HG02981 (cell line): ENCODE results near the gene CDC5L.

Experiments
- ATAC-seq: cut with Tn5 transposase; IDR thresholded peaks from one replicate; pipeline ENCODE4 v1.9.1; 2021; ENCODE audit warnings: mild to moderate bottlenecking, moderate library complexity; ENCODE audit not compliant: unreplicated experiment

CDC5L gene

GRCh38 chr6:44410363-44410762 lies 22.9 kb downstream of the CDC5L start:
- ATAC-seq, result no peak

GRCh38 chr6:44411141-44411540 lies 23.6 kb downstream of the CDC5L start:
- ATAC-seq, result no peak

GRCh38 chr6:44415449-44415848 lies 27.9 kb downstream of the CDC5L start:
- ATAC-seq, result no peak

- ATAC-seq, result no peak
These were observed 28.5 kb downstream of the CDC5L start for GRCh38 chr6:44415873-44416502.

- ATAC-seq, result no peak
These were observed 35.0 kb downstream of the CDC5L start for GRCh38 chr6:44422531-44422930.

- ATAC-seq, result no peak
These were observed 35.8 kb downstream of the CDC5L start for GRCh38 chr6:44423306-44423705.

- ATAC-seq, result no peak
These were observed 38.4 kb downstream of the CDC5L start for GRCh38 chr6:44425951-44426350.

- no peak for ATAC-seq
These were observed 41.2 kb downstream of the CDC5L start for GRCh38 chr6:44428682-44429081.

- ATAC-seq, result no peak
These were observed 42.8 kb downstream of the CDC5L start for GRCh38 chr6:44430326-44430725.

GRCh38 chr6:44431118-44431725 lies 43.7 kb downstream of the CDC5L start:
- no peak for ATAC-seq

GRCh38 chr6:44432227-44432626 lies 44.7 kb downstream of the CDC5L start:
- ATAC-seq, result no peak

GRCh38 chr6:44432726-44433125 lies 45.2 kb downstream of the CDC5L start:
- no peak for ATAC-seq

GRCh38 chr6:44435500-44435899 lies 48.0 kb downstream of the CDC5L start:
- no peak for ATAC-seq

- no peak for ATAC-seq
These were observed 51.3 kb downstream of the CDC5L start for GRCh38 chr6:44438827-44439226.

- no peak for ATAC-seq
These were observed 52.0 kb downstream of the CDC5L start for GRCh38 chr6:44439270-44440045.

- no peak for ATAC-seq
These were observed 53.8 kb downstream of the CDC5L start for GRCh38 chr6:44441091-44441855.

GRCh38 chr6:44442236-44442635 lies 54.7 kb downstream of the CDC5L start:
- ATAC-seq, result no peak

- no peak for ATAC-seq
These were observed 55.4 kb downstream of the CDC5L start for GRCh38 chr6:44442833-44443444.

- ATAC-seq, result no peak
These were observed 57.3 kb downstream of the CDC5L start for GRCh38 chr6:44444853-44445252.

- ATAC-seq, result no peak
These were observed 59.3 kb downstream of the CDC5L start for GRCh38 chr6:44446626-44447300.
